MCF 10A (cell line): ENCODE measurements around the gene PDZD11. TPM values are rescaled to one million over a fixed set of nuclear protein-coding genes. Genes with fewer than 3 reads are reported as not detected.
A peak's percentile ranks its signal among the peaks of the same experiment; 100 is the strongest.

Experiments
- BruUV-seq: library from RNA; stranded (reverse); fragments of 400-500 nt; replicated peaks from 2 replicates; lab custom pipeline; 2021; lab: Mats Ljungman, UMichigan
- CTCF ChIA-PET: fragments of 300-600 bp; sonication (Branson Sonifier 250); formaldehyde crosslinking; extraction: SDS; loops from one replicate; lab custom pipeline; 2021; ENCODE audit warnings: antibody characterized with exemption, inconsistent platforms; lab: Yijun Ruan, JAX
- POLR2A ChIA-PET: fragments of 300-600, 350-650 bp; sonication (Branson Sonifier 250); formaldehyde crosslinking; extraction: SDS; loops from one replicate; lab custom pipeline; 2020; ENCODE audit warnings: antibody characterized with exemption, inconsistent platforms; lab: Yijun Ruan, JAX
- DNase-seq: peaks from one replicate; pipeline ENCODE4 v3.0.0-alpha.2; 2018; ENCODE audit not compliant: unreplicated experiment
- H3K27ac Mint-ChIP-seq: one replicate; pipeline ENCODE4 v1.8.0; 2022; ENCODE audit warnings: mild to moderate bottlenecking, low read depth, mixed read lengths; ENCODE audit not compliant: unreplicated experiment
- H3K27me3 Mint-ChIP-seq: one replicate; pipeline ENCODE4 v1.8.0; 2022; ENCODE audit warnings: mixed read lengths; ENCODE audit not compliant: insufficient read depth, unreplicated experiment
- H3K36me3 Mint-ChIP-seq: one replicate; pipeline ENCODE4 v1.8.0; 2022; ENCODE audit warnings: mild to moderate bottlenecking, moderate library complexity, mixed read lengths; ENCODE audit not compliant: insufficient read depth, unreplicated experiment
- H3K4me1 Mint-ChIP-seq: one replicate; pipeline ENCODE4 v1.8.0; 2022; ENCODE audit warnings: mixed read lengths; ENCODE audit not compliant: insufficient read depth, unreplicated experiment
- H3K4me3 Mint-ChIP-seq: one replicate; pipeline ENCODE4 v1.8.0; 2022; ENCODE audit warnings: mild to moderate bottlenecking, moderate library complexity, mixed read lengths; ENCODE audit not compliant: unreplicated experiment
- H3K9me3 Mint-ChIP-seq: one replicate; pipeline ENCODE4 v1.8.0; 2022; ENCODE audit warnings: mixed read lengths; ENCODE audit not compliant: unreplicated experiment
- intact Hi-C: fragments of 100-400 bp; cut with micrococcal nuclease; formaldehyde crosslinking; loops from 2 replicates; pipeline ENCODE4 v1.14.1; 2022
- total RNA-seq: library from RNA; stranded (reverse); gene quantifications from 2 replicates; pipeline ENCODE4 v1.2.3, GENCODE V29; 2022
- TF ChIP-seq, protein P1 (sequence below): fragments of 200-600 bp; IDR thresholded peaks from one replicate; pipeline ENCODE4 v1.8.0; 2022; ENCODE audit warnings: antibody characterized with exemption, mild to moderate bottlenecking; ENCODE audit not compliant: unreplicated experiment

Gene PDZD11
- total RNA-seq, 1 experiment from 2014 or later = 51.9 TPM

DNA sequence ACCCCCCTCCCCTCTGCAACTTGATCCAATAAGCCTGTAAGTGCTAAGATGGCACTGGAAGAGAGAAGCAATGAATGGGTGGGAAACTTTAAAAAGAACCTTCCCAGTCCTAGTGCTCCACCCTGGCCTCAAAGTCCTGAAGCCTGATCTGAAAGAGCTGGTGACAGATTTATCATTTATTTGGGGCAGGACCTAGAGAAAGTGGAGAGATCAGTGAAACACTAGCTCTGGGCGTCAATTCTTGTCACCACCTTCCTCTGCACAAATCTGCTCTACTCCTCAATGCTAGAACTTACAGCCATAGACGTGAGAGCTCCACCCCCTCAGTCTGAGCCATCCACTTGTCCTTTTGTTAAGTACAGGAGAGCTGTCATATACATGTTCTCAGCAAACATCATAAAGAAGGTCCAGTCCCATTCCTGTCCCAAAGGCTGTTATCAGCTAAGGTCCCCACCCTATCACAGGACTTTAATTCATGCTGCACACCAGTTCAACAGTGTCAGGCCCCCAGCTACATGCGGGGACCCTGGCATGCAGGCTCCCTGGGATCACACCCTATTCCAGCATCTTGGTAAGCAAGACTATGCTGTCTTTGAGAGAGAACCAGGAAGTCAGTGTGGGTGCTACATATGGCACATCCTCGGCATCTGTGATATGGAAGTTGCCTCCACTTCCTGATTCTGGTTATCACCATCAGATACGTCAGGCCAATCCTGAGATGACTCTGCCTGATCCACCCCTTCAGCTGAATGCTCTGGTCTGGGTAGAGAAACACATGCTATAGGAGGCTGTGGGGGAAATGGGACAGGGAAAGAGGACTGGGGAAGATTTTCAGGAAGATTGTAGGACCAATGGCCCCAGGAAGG lies 32.1 kb downstream of the PDZD11 start:
- H3K9me3 Mint-ChIP-seq = no peaks in the 10 kb centered on the region
- no peaks in the 10 kb centered on the region for H3K36me3 Mint-ChIP-seq
- intact Hi-C loops = no loop called here
- peaks cover 7% of the 10 kb centered on the region for H3K4me1 Mint-ChIP-seq
- no TSS peak for BruUV-seq
- TF ChIP-seq, protein P1, sequence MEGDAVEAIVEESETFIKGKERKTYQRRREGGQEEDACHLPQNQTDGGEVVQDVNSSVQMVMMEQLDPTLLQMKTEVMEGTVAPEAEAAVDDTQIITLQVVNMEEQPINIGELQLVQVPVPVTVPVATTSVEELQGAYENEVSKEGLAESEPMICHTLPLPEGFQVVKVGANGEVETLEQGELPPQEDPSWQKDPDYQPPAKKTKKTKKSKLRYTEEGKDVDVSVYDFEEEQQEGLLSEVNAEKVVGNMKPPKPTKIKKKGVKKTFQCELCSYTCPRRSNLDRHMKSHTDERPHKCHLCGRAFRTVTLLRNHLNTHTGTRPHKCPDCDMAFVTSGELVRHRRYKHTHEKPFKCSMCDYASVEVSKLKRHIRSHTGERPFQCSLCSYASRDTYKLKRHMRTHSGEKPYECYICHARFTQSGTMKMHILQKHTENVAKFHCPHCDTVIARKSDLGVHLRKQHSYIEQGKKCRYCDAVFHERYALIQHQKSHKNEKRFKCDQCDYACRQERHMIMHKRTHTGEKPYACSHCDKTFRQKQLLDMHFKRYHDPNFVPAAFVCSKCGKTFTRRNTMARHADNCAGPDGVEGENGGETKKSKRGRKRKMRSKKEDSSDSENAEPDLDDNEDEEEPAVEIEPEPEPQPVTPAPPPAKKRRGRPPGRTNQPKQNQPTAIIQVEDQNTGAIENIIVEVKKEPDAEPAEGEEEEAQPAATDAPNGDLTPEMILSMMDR = no peak
- DNase-seq = no peak
- no peak overlapping the region for H3K27ac Mint-ChIP-seq
- H3K4me3 Mint-ChIP-seq = no peak overlapping the region
- ChIA-PET POLR2A (no interaction called here), CTCF (interaction anchor here (0.6 kb wide), 1 partner anchor 162 kb away, joined by 3 read pairs; no protein-coding TSS in a partner anchor)
- peaks cover 51% of the 10 kb centered on the region for H3K27me3 Mint-ChIP-seq

DNA sequence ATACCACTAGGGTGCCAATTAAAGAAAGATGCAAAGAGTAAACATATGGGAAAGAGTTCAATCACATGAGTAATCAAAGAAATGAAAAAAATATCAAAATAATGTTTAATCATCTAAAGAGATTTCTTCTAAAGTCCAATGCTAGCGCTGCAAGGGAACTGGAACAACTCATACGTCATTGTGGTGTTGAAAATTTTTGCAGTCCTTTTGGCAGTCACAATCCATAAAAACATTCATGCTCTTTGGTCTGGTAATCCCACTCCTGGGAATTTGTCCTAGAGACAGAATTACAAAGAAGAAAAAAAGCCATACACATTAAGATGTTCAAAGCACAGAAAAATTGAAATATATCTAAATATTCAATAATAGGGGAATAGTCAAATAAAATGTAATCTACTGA lies 34.3 kb downstream of the PDZD11 start:
- no peak overlapping the region for H3K27ac Mint-ChIP-seq
- H3K4me3 Mint-ChIP-seq = no peak overlapping the region
- ChIA-PET POLR2A (no interaction called here), CTCF (no interaction called here)
- no peak for DNase-seq
- intact Hi-C loops = no loop called here
- BruUV-seq = no TSS peak
- peaks cover 7% of the 10 kb centered on the region for H3K4me1 Mint-ChIP-seq
- no peaks in the 10 kb centered on the region for H3K9me3 Mint-ChIP-seq
- TF ChIP-seq, protein P1 = no peak
- H3K27me3 Mint-ChIP-seq = peaks cover 45% of the 10 kb centered on the region
- no peaks in the 10 kb centered on the region for H3K36me3 Mint-ChIP-seq

DNA sequence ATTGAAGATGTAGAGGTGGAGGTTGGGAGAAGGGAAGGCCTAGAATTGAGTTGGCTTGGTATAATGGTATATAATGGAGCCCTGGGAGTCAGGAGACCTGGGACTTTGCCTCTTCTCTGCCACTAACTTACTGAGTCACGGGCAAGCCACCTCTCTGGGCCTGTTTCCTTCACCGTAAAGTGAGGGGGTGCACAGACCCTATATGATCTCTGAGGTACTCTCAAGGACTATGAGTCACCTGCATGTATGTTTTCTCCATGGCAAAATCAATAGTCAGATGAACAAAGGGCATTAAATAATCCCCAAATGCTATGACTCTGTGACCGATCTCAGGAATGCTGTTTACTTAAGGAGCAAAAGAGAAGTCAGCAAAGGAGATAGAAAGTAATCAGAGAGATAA lies 34.8 kb downstream of the PDZD11 start:
- CTCF ChIA-PET = no interaction called here
- DNase-seq = no peak
- POLR2A ChIA-PET = interaction anchor here (1.0 kb wide), 1 partner anchor 14 kb away, joined by 3 read pairs; no protein-coding TSS in a partner anchor
- Mint-ChIP-seq H3K9me3 (no peaks in the 10 kb centered on the region), H3K4me1 (peaks cover 7% of the 10 kb centered on the region), H3K27me3 (peaks cover 50% of the 10 kb centered on the region), H3K27ac (no peak overlapping the region), H3K36me3 (no peaks in the 10 kb centered on the region), H3K4me3 (no peak overlapping the region)
- intact Hi-C loops = no loop called here
- TF ChIP-seq, protein P1 = no peak
- BruUV-seq = no TSS peak

DNA sequence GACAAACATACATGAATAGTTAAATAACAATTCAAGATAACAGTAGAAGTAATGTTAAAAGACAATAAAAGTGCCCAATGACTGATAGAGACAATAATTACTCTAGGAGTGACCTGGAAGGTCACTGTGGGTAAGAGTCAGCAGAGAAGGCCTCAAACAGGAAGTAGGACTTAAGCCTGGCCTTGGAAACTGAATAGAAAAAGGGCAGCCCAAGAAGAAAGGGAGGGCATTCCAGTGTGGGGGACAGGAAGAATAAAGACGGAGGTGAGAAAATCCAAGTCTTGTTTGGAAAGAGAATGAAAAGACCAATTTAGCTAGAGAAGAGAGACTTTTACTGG lies 35.7 kb downstream of the PDZD11 start:
- peaks cover 7% of the 10 kb centered on the region for H3K4me1 Mint-ChIP-seq
- no peak overlapping the region for H3K4me3 Mint-ChIP-seq
- no peaks in the 10 kb centered on the region for H3K36me3 Mint-ChIP-seq
- TF ChIP-seq, protein P1 = no peak
- BruUV-seq = TSS peak; percentile 52
- peaks cover 54% of the 10 kb centered on the region for H3K27me3 Mint-ChIP-seq
- H3K9me3 Mint-ChIP-seq = no peaks in the 10 kb centered on the region
- peak overlapping the region; percentile 81 for H3K27ac Mint-ChIP-seq
- no peak for DNase-seq
- intact Hi-C loops = no loop called here
- CTCF ChIA-PET = interaction anchor here (0.9 to 1.8 kb wide), 2 partner anchors 8 to 59 kb away, joined by 4 to 6 read pairs; no protein-coding TSS in a partner anchor
- POLR2A ChIA-PET = interaction anchor here (0.7 to 1.2 kb wide), 3 partner anchors 13 to 36 kb away, joined by 3 read pairs; partner anchors contain the start of genes KIF4A and PDZD11
